Measurements from ENCODE around the gene PRG3.
"Not testable (repeated sequence)": the region's sequence is repeated elsewhere in the genome, so short reads cannot be mapped to it uniquely, and the experiment has no call there.

Gene PRG3

DNA sequence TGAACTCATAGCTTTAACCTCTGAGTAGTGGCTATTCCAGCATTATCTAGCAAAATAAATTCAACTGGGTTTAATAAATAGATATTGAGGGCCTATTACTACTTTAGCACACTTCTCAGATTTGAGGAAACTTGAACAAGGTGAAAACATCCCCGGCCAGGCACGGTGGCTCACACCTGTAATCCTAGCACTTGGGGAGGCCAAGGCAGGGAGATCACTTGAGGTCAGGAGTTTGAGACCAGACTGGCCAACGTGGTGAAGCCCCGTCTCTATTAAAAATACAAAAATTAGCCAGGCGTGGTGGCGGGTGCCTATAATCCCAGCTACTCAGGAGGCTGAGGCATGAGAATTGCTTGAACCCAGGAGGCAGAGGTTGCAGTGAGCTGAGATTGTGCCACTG, 44.1 kb downstream of the PRG3 start:
- DNase-seq (ENCODE audit: low read depth): not testable (repeated sequence)

DNA sequence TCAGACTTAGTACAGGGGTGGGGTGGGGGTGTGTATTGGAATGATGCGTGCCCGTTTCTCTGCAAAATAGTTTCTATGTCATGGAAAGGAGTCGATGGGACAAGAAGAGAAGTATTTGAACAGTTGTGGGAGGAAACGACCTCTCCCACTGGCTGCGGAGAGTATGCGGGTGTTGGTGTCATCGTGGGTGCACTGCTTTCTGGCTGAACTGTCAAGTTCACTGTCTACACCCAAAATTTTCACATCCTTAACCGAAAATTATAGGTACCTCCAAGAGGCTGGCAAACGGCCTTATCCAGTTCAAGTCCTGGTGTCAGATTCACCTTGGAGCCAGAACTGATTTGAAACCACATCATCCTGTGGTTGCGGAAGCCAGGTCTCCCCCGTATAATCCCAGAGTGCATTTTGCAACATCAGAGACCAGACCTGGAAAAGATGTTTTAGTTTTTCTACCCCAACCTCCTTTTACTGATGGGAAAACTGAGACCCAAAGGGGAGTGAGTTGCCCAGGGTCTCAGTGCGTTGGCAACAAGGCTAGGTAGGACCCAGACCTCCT, 44.8 kb downstream of the PRG3 start:
- no peak for DNase-seq (ENCODE audit: low read depth)

DNA sequence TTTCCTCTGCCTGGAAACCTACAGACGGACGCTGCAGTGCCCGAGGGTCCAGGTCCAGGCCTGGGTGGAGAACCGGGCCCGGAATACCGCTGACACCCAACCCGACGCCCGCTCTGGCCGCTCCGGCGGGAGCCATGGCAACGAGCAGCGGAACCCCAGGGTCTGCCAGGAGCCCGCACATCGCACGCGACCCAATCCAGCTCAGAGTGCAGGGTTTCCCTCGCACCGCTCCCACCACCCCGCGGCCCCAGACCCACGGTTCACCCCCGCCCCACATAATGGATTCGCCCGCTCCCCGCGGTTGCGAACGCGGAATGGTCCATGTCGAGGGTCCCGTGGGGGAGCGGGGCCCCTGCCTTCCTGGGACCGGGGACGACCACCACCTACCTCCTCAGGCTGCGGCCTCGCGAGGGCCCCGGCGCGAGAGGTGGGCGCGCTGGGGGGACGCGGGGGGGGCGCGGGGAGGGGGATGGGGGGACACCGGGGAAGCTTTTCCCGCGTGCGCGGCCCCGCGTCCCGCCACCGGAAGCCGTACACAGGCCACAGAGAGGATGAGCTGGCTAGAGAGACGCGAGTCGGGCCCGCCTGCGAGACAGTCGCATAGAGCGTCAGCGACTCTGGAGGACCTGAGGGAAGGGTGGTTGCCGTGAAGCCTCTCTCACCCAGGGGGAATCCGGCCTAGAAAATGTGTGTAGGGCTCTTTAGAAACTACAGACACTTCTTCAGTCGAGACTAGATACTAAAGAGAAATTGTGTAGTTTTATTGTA, 45.4 kb downstream of the PRG3 start, which contains the start of gene SSRP1:
Gene SSRP1 (minus strand): TSS at position 550 of the 768 bp plus-strand sequence. CDS start 771 bp downstream, outside the sequence.
- DNase-seq (ENCODE audit: low read depth): peak; percentile 67

DNA sequence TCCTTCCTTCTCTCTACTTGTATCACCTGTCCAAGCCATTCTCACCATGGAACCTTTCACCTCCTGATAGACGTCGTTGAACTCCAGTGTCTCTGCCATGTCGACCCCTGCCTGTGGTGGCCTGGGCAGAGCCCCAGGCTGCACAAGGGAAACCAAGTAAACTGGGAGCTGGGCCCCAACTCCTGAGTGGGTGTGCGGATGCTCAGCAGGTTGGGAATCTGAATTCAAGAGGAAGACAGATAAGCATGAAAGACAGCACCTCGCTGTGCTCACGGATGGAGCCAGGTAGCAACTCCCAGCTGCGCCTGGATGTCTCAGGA, 46.0 kb downstream of the PRG3 start:
- no peak for DNase-seq (ENCODE audit: low read depth)

DNA sequence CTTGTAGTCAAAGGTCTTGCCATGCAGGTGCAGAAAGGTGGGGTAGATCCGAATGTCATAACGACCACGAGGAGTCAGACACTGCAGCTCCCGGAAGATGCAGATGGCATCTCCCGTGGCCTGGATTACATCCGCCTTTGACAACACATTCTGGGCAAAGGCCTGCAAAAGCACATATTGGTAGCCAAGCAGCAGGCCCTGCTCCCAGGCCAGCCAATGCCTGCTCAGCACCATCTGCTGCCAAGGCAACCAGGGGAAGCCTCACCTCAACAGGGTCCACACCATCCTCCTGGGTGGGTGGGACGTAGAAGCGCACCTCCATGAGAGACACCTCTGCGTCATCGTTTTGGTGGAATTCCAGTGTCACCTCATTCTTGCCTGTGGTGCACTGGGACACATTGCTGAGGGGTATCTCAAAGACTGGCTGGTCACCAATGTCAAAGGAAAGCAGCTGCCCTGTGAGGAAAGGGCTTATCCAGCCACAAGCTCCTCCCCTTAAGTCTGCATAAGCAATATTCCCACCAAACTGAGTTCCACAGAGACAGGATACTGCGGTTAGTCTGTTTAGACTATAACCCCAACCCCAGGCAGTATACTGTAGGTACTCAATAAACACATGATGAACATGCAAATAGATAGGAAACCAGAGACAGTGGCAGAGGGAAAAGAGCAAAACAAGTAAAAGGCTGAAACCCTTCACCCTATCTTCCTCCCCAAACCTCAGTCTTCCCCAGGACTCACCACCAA, 48.1 kb downstream of the PRG3 start:
- no peak for DNase-seq (ENCODE audit: low read depth)

DNA sequence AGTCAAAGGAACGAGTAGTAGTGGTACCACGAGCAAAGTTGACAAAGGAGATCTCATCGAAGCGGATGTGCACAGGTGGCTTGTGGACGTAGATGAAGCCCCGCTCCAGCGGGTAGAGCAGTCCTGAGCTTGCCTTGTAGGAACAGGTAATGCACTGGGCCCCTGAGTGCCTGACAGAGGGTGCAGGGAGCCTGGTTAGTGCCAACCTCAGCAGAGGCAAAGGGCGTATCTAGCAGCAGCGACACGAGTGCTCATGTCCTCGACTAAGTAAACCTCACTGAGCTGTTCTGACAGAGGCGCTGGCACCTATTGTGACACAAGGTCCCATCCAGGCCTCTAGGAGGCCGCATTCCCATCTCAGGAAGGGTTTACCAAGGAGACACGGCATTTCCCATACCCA, 49.2 kb downstream of the PRG3 start:
- DNase-seq (ENCODE audit: low read depth): no peak

DNA sequence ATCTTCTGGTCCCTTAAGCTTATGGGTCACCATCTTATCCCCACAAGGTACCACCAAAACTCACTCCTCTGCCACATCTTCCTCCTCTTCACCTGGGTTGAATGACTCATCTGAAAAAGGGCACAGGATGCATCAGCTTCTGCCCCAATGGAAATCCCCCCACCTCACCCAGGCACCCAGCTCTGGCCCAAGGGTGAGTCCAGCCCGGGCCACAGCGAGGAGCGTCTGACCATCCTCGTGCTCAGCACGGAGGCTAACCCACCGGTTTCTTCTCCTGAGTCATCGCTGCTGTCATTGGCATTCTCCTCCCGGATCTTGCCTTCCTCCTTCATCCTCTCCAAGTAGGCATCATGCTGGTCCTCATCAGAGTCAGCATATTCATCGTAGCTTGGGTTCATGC, 50.9 kb downstream of the PRG3 start:
- DNase-seq (ENCODE audit: low read depth): no peak

DNA sequence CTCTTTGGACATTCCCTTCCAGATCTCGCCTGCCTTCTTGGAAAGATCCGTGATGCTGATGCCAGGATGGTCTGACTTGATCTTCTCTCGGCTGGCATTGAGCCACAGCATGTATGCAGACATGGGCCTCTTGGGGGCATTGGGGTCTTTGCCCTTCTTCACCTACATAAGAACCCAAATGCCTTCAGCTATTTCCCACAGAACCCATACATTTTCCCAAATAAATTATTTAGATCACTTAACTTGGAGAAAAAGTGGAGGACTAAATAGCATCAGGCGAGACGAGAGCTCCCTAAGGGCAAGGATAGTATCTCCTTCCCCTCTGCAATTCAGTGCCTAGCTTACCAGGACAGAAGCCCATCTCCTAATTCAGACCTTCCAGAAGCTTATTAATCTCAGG, 53.2 kb downstream of the PRG3 start:
- no peak for DNase-seq (ENCODE audit: low read depth)
